GM21381 (cell line): ENCODE data around the gene HPSE2.
"Not testable (repeated sequence)": the region's sequence is repeated elsewhere in the genome, so short reads cannot be mapped to it uniquely, and the experiment has no call there.

Experiments
- ATAC-seq: cut with Tn5 transposase; IDR thresholded peaks from one replicate; pipeline ENCODE4 v1.9.1; 2021; ENCODE audit warnings: mild to moderate bottlenecking, moderate library complexity; ENCODE audit not compliant: unreplicated experiment

The HPSE2 gene

GRCh38 chr10:98924526-98924925 lies 311.1 kb downstream of the HPSE2 start:
- ATAC-seq = no peak

- ATAC-seq = no peak
Measured at GRCh38 chr10:98921316-98921715, 314.3 kb downstream of the HPSE2 start.

- no peak for ATAC-seq
Measured at GRCh38 chr10:98920807-98921206, 314.8 kb downstream of the HPSE2 start.

- ATAC-seq = no peak
Measured at GRCh38 chr10:98920360-98920759, 315.3 kb downstream of the HPSE2 start.

- no peak for ATAC-seq
Measured at GRCh38 chr10:98919899-98920298, 315.8 kb downstream of the HPSE2 start.

- ATAC-seq = no peak
Measured at GRCh38 chr10:98917828-98918227, 317.8 kb downstream of the HPSE2 start.

GRCh38 chr10:98916526-98917125 lies 319.0 kb downstream of the HPSE2 start:
- ATAC-seq = no peak

GRCh38 chr10:98915911-98916310 lies 319.7 kb downstream of the HPSE2 start:
- ATAC-seq = no peak

- no peak for ATAC-seq
Measured at GRCh38 chr10:98910546-98910945, 325.1 kb downstream of the HPSE2 start.

- ATAC-seq = no peak
Measured at GRCh38 chr10:98910048-98910447, 325.6 kb downstream of the HPSE2 start.

GRCh38 chr10:98908868-98909267 lies 326.8 kb downstream of the HPSE2 start:
- ATAC-seq = no peak

GRCh38 chr10:98908247-98908646 lies 327.4 kb downstream of the HPSE2 start:
- ATAC-seq = not testable (repeated sequence)

- no peak for ATAC-seq
Measured at GRCh38 chr10:98901441-98902110, 334.1 kb downstream of the HPSE2 start.

GRCh38 chr10:98899018-98899417 lies 336.6 kb downstream of the HPSE2 start:
- ATAC-seq = no peak

GRCh38 chr10:98892523-98892922 lies 343.1 kb downstream of the HPSE2 start:
- ATAC-seq = no peak

- ATAC-seq = no peak
Measured at GRCh38 chr10:98886686-98887085, 349.0 kb downstream of the HPSE2 start.

- ATAC-seq = no peak
Measured at GRCh38 chr10:98885378-98885777, 350.3 kb downstream of the HPSE2 start.

GRCh38 chr10:98881789-98882188 lies 353.9 kb downstream of the HPSE2 start:
- ATAC-seq = no peak

- no peak for ATAC-seq
Measured at GRCh38 chr10:98880971-98881370, 354.7 kb downstream of the HPSE2 start.

GRCh38 chr10:98878921-98879320 lies 356.7 kb downstream of the HPSE2 start:
- ATAC-seq = no peak

GRCh38 chr10:98878418-98878817 lies 357.2 kb downstream of the HPSE2 start:
- no peak for ATAC-seq

- no peak for ATAC-seq
Measured at GRCh38 chr10:98861962-98862361, 373.7 kb downstream of the HPSE2 start.

GRCh38 chr10:98858525-98858924 lies 377.1 kb downstream of the HPSE2 start:
- ATAC-seq = no peak
